Omental fat pad (tissue), 4 donors: Measurements from ENCODE around the gene NDUFS7. TPM values are rescaled to one million over a fixed set of nuclear protein-coding genes. Genes with fewer than 3 reads are reported as not detected.

Source experiments
- ATAC-seq: fragments of 150-250 bp; one replicate; pipeline ENCODE4 v1.9.1; 2016; ENCODE audit warnings: mild to moderate bottlenecking, moderate library complexity; ENCODE audit not compliant: low FRiP score
- DNase-seq: peaks from one replicate; pipeline ENCODE4 v3.0.0-alpha.2; 2019; ENCODE audit warnings: low spot score
- total RNA-seq, 4 donors: library from RNA; depleted of rRNA; stranded (reverse); fragments of >200 nt; gene quantifications; one replicate each; pipeline ENCODE4 v1.1.0, GENCODE V29; 2016
- TF ChIP-seq, protein P1 (sequence below), 3 donors: fragments of 450-650 bp; IDR thresholded peaks; one replicate each; pipeline ENCODE4 v1.5.1; 2016 to 2017; ENCODE audit warnings: antibody characterized with exemption in 3 of 3, mild to moderate bottlenecking in 3 of 3, moderate library complexity in 2 of 3

Gene NDUFS7
- total RNA-seq, 4 donors from 2014 or later = 80.3 to 121 (median 114) TPM

DNA sequence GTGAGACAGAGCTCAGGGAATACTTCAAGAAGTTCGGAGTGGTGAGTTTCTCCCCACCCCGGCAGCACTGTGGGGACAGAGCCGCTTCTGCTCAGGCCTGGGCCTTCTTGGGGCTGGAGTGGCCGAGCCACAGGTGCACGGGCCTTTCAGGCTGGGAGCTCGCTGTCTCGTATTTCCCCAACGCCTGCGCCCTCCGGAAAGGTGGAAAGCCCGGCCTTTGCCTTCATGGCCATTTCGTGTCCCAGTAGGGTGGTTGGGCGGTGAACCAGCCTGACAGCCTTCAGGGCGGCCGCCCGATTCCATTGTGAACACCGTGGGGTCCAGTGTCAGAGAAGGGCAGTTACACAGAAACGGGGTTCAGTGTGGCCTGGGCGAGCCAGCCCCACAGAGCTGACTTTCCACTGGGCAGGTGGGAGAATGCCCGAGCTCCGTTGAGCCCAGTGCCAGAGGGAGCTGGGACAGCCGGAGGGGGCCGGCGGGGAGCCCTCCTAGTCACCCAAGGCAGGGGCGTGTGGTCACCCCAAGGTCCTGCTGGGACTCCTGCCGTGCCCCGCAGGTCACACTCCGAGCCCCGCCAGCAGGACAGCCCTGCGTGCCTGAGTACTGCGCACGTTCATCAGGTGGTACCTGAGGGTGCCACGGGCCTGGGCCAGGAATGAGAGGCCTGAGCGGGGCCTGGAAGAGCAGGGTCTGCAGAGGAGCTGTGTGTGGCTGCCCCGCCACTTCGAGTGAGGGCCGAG is 37.7 kb downstream of the NDUFS7 start:
- ATAC-seq = no peak
- DNase-seq = no peak
- TF ChIP-seq, protein P1, sequence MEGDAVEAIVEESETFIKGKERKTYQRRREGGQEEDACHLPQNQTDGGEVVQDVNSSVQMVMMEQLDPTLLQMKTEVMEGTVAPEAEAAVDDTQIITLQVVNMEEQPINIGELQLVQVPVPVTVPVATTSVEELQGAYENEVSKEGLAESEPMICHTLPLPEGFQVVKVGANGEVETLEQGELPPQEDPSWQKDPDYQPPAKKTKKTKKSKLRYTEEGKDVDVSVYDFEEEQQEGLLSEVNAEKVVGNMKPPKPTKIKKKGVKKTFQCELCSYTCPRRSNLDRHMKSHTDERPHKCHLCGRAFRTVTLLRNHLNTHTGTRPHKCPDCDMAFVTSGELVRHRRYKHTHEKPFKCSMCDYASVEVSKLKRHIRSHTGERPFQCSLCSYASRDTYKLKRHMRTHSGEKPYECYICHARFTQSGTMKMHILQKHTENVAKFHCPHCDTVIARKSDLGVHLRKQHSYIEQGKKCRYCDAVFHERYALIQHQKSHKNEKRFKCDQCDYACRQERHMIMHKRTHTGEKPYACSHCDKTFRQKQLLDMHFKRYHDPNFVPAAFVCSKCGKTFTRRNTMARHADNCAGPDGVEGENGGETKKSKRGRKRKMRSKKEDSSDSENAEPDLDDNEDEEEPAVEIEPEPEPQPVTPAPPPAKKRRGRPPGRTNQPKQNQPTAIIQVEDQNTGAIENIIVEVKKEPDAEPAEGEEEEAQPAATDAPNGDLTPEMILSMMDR (IDR thresholded peaks at IDR 0.05) = no peak

DNA sequence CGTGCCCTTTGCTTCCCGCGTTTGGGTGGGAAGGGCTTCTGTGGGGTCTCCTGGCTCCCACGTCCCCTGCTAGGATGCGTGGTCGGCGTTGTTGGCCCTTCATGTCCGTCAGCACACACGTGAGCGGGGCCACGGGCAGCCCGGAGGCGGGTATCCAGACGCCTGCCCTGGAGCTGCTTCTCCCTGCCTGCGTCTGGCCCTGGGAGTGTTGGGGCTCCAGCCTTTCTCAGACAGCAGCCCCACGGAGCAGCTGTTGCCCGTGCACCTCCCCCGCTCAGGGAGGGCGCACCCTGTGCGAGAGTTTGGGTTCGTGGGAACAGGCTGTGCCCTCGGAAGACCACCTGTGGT is 38.2 kb downstream of the NDUFS7 start:
- DNase-seq (no peak), ATAC-seq (no peak)
- TF ChIP-seq, protein P1 (IDR thresholded peaks at IDR 0.05) = no peak

DNA sequence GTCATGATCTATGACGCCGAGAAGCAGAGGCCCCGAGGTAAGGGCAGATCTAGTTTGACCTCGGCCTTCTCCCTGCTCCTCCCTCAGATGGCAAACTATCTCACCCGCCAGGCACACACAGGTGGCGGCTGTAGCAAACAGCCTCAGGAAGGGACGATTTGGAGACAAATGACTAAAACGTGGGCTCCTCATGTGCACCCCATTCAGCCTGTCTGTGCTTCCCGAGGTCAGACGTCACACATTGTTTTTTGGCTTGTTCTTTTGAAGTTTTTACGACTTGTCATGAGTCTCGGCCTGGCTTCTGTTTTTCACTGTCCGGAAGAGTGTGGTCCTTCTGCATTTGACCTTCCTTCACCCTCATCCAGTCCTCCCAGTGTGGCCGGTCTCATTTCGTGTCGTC is 38.7 kb downstream of the NDUFS7 start:
- TF ChIP-seq, protein P1 (IDR thresholded peaks at IDR 0.05) = no peak
- ATAC-seq = no peak
- DNase-seq = no peak

DNA sequence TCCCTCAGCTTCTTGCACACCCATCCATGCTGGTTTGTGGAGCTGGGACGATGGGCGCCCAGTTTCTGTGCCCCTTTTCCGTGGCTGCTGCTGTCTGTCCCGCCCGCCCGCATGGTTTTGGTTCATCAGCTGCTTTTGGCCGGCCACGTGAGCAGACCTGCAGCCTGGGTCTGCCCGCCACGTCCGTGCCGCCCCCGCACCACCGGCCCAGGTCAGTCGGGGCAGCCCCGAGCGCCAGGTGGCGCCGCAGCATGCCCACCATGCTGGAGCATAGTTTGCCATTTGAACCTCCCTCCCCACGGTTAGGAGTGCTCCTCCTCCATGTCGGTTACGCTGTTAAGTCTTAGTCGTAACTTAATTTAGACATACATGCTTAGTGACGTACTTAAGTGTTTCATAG is 39.2 kb downstream of the NDUFS7 start:
- DNase-seq (no peak), ATAC-seq (no peak)
- TF ChIP-seq, protein P1 (IDR thresholded peaks at IDR 0.05) = no peak

DNA sequence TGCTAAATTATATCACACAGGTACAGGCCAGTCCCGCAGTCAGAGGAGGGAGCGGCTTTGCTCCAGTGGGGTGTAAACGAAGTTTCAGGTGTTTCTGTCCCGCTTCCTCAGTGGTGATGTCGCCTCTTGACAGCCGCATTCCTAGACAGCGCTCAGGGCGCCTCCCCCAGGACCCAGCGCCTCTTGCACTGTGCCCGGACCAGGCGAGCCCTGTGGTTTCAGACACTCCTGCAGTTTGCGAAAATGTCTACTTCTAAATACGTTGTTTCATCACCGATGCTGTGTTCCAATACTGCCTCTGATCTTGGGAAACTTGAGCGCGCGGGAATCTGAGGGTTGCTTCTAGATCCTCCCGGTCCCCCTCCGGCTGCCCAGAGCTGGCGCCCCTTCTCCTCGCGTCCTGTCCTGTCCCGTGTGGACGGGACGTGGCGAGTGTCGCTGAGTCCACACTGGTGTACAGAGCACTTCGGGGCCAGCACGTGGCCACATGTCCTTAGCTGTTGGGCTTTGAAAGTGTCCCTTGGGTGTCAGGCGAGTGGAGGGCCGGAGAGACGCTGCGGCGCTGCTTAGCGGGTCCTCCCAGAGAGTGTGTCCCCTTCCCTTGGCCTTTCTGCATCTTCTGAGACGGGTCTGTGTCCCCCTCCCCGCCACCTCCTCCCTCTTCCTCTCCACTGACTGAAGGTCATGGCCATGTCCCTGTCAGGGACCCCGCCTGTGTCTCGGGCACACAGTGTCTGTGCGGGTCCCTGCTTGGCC is 39.9 kb downstream of the NDUFS7 start:
- DNase-seq (no peak), ATAC-seq (no peak)
- TF ChIP-seq, protein P1 (IDR thresholded peaks at IDR 0.05) = no peak

DNA sequence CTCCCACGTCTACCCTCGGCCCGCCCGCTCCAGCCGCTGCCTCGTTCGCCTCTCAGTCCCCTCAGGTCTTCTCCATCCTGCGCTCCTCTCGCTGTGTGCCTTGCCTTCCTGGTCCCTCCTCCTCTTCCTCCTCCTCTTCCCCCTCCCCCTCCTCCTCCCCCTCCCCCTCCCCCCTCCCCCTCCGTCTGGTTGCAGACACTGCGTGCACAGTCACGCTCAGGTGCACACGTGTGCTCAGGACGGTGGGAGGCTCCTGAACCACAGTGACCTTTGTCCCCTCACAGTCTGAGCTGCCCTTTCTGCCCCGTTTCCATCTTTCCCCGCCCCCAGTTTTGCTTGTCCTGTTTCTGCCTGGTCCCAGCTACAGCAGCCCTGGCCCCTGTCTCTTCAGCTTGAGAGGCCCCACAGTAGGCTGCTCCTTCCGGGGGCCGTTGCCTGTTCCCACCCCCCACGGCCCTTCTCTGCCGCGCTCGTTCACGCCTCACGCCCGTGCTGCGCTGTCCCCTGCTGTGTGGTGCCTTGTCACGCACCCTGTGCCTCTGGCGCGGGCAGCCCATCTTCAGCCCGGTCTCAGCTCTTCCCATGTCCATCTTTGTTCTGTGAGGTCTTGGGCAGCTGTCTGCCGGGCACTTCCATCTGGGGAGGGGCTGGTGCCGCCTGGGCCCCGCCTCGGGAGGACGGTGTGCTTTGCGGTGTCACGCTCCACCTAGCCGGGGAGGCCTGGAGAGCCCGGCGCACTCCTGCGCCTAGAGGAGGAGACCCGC is 40.7 kb downstream of the NDUFS7 start:
- TF ChIP-seq, protein P1 (IDR thresholded peaks at IDR 0.05) = no peak
- DNase-seq = no peak
- ATAC-seq = no peak
